Measurements from ENCODE around the gene ATP5F1D. TPM values are rescaled to one million over a fixed set of nuclear protein-coding genes. Genes with fewer than 3 reads are reported as not detected.

ATP5F1D gene
- total RNA-seq, 1 experiment from 2014 or later: 179 TPM

GRCh38 chr19:1266916-1267476 is 25.4 kb downstream of the ATP5F1D start:
- H3K4me2 ChIP-seq (ENCODE audit: insufficient read depth, insufficient read length, low read length): peak overlapping the region; percentile 44
- H3K14ac ChIP-seq (ENCODE audit: insufficient read depth, low read length): no peak overlapping the region
- peak; percentile 73 for DNase-seq
- no peak overlapping the region for H2BK20ac ChIP-seq (ENCODE audit: low read depth, low read length, poor library complexity, severe bottlenecking)
- H3K27ac ChIP-seq (ENCODE audit: insufficient read length, low read depth, low read length): no peak overlapping the region
- no peak overlapping the region for H3K23ac ChIP-seq (ENCODE audit: insufficient read length, low read depth, low read length)
- no peak overlapping the region for H2BK12ac ChIP-seq (ENCODE audit: insufficient read length, low read depth, low read length)
- Mint-ChIP-seq H3K9me3 (no peaks in the 10 kb centered on the region), H3K4me3 (peak overlapping the region; percentile 56 to 75), H3K4me1 (peaks cover 56 to 63% of the 10 kb centered on the region in 2 experiments), H3K36me3 (ENCODE audit: insufficient read depth in 1 of 3, low read depth in 3 of 3) (peaks cover 18 to 35% (median 22%) of the 10 kb centered on the region in 3 experiments), H3K27ac (no peak overlapping the region), H3K27me3 (ENCODE audit: low read depth) (peaks cover 13% of the 10 kb centered on the region)
- H2BK5ac ChIP-seq (ENCODE audit: insufficient read length, low read length): no peak overlapping the region
- no peak overlapping the region for H2AFZ ChIP-seq (ENCODE audit: low read length)
- no peak overlapping the region for H4K91ac ChIP-seq (ENCODE audit: insufficient read length, low read depth, low read length)
- H3K27me3 ChIP-seq (ENCODE audit: insufficient read depth, low read length): no peaks in the 10 kb centered on the region
- H3K18ac ChIP-seq (ENCODE audit: insufficient read length, low read depth, low read length): no peak overlapping the region
- no peak overlapping the region for H3K4ac ChIP-seq (ENCODE audit: low read depth, low read length)
- H3K4me1 ChIP-seq (ENCODE audit: insufficient read depth, low read length): peaks cover 4% of the 10 kb centered on the region; the same call in 1 of the 2 replicates
- H3K23me2 ChIP-seq (ENCODE audit: insufficient read length, low read depth, low read length, poor library complexity, severe bottlenecking): peaks cover 21% of the 10 kb centered on the region
- no peak overlapping the region for H4K5ac ChIP-seq (ENCODE audit: insufficient read length, low read depth, low read length)
- no peaks in the 10 kb centered on the region for H3K9me3 ChIP-seq (ENCODE audit: control insufficient read depth, low read depth, low read length)
- H2AK5ac ChIP-seq (ENCODE audit: insufficient read length, low read length): no peak overlapping the region
- H4K8ac ChIP-seq (replicated peaks; ENCODE audit: insufficient read length, low read depth, low read length): no peak overlapping the region
- no peak overlapping the region for H2BK120ac ChIP-seq (ENCODE audit: low read depth, low read length, poor library complexity, severe bottlenecking)
- no peaks in the 10 kb centered on the region for H4K20me1 ChIP-seq (ENCODE audit: control insufficient read depth, insufficient read depth, insufficient read length)
- TF ChIP-seq CTCF (conservative IDR thresholded peaks at IDR 0.05): peak; percentile 99
- no peak overlapping the region for H3K56ac ChIP-seq (ENCODE audit: insufficient read length, low read depth, low read length)
- H3T11ph ChIP-seq (ENCODE audit: low read length): no peak overlapping the region
- H3K79me1 ChIP-seq (ENCODE audit: insufficient read depth, low read depth, low read length, poor library complexity, severe bottlenecking): peaks cover 9% of the 10 kb centered on the region
- WGBS (ENCODE audit: extremely low coverage, insufficient read length, low lambda C conversion rate): no CpG with 5 or more reads among the region's 59 CpGs
- H3K79me2 ChIP-seq (ENCODE audit: insufficient read depth, low read length): peaks cover 4% of the 10 kb centered on the region; the same call in 1 of the 2 replicates
- no peak overlapping the region for H2BK15ac ChIP-seq (ENCODE audit: low read depth, low read length)
- no peak overlapping the region for H3K9ac ChIP-seq (ENCODE audit: extremely low read depth, insufficient read length, low read length)

Data from H9 (cell line).